PC-3 (cell line): ENCODE data around the gene UBE3D. TPM values are rescaled to one million over a fixed set of nuclear protein-coding genes. Genes with fewer than 3 reads are reported as not detected.

ENCODE experiments used
- ATAC-seq: fragments of 200-7000 bp; cut with Tn5 transposase; 2 replicates; pipeline ENCODE4 v1.9.1; 2020; ENCODE audit warnings: mild to moderate bottlenecking, moderate library complexity
- BruUV-seq: library from RNA; stranded (reverse); fragments of 400-500 nt; replicated peaks from 2 replicates; lab custom pipeline; 2021; lab: Mats Ljungman, UMichigan
- CTCF ChIA-PET: fragments of 300-600 bp; sonication (Branson Sonifier 250); formaldehyde crosslinking; loops from one replicate; lab custom pipeline; 2022; ENCODE audit warnings: antibody characterized with exemption; lab: Charles Lee
- POLR2A ChIA-PET: fragments of 300-600 bp; sonication (Branson Sonifier 250); formaldehyde crosslinking; loops from one replicate; lab custom pipeline; 2022; ENCODE audit warnings: antibody characterized with exemption; ENCODE audit not compliant: unreplicated experiment; lab: Charles Lee
- DNase-seq: peaks from one replicate; pipeline ENCODE4 v3.0.0-alpha.2; 2015
- H2AFZ ChIP-seq: fragments of 300-600 bp; sonication (generic); 2 replicates; pipeline ENCODE4 v1.6.0; 2016; ENCODE audit warnings: antibody characterized with exemption, low read length
- H3F3A ChIP-seq: fragments of 300-600 bp; sonication (generic); one replicate; pipeline ENCODE4 v1.6.0; 2017; ENCODE audit warnings: antibody characterized with exemption, low read length, control low read depth, mild to moderate bottlenecking; ENCODE audit not compliant: unreplicated experiment
- H3K27ac ChIP-seq: fragments of 300-600 bp; sonication (generic); 2 replicates; pipeline ENCODE4 v1.5.1; 2016; ENCODE audit warnings: mild to moderate bottlenecking, low read length
- H3K27me3 ChIP-seq: fragments of 300-600 bp; sonication (generic); 2 replicates; pipeline ENCODE4 v1.6.1; 2016; ENCODE audit warnings: low read length, mixed read lengths
- H3K36me3 ChIP-seq: fragments of 300-600 bp; sonication (generic); 2 replicates; pipeline ENCODE4 v1.6.1; 2016; ENCODE audit warnings: low read depth, mixed run types, low read length, mixed read lengths
- H3K4me1 ChIP-seq: fragments of 300-600 bp; sonication (generic); 2 replicates; pipeline ENCODE4 v1.5.1; 2016; ENCODE audit warnings: low read length; ENCODE audit not compliant: insufficient read depth
- H3K4me2 ChIP-seq: fragments of 300-600 bp; sonication (generic); 2 replicates; pipeline ENCODE4 v1.6.0; 2016; ENCODE audit warnings: low read length
- H3K4me3 ChIP-seq: fragments of 300-600 bp; sonication (generic); 2 replicates; pipeline ENCODE4 v1.5.1; 2016; ENCODE audit warnings: mild to moderate bottlenecking, low read length, mixed read lengths
- H3K79me2 ChIP-seq: fragments of 300-600 bp; sonication (generic); 2 replicates; pipeline ENCODE4 v1.6.1; 2017; ENCODE audit warnings: low read length, mixed read lengths
- H3K9ac ChIP-seq: fragments of 300-600 bp; sonication (generic); 2 replicates; pipeline ENCODE4 v1.6.0; 2016; ENCODE audit warnings: mild to moderate bottlenecking, low read length
- H3K9me2 ChIP-seq: fragments of 300-600 bp; sonication (generic); replicated peaks from 2 replicates; pipeline ENCODE4 v1.6.1; 2016; ENCODE audit warnings: mixed run types, low read length, mixed read lengths
- H3K9me3 ChIP-seq: fragments of 300-600 bp; sonication (generic); 2 replicates; pipeline ENCODE4 v1.6.1; 2016; ENCODE audit warnings: low read length, mixed read lengths
- H4K20me1 ChIP-seq: fragments of 300-600 bp; sonication (generic); 2 replicates; pipeline ENCODE4 v1.6.1; 2016; ENCODE audit warnings: low read length, mixed read lengths
- EZH2 ChIP-seq: fragments of 300-600 bp; sonication (generic); IDR thresholded peaks from one replicate; pipeline ENCODE4 v1.6.1; 2017; ENCODE audit warnings: antibody characterized with exemption, mild to moderate bottlenecking, low read length; ENCODE audit not compliant: unreplicated experiment
- EZH2phosphoT487 ChIP-seq: fragments of 300-600 bp; sonication (generic); IDR thresholded peaks from 2 replicates; pipeline ENCODE4 v1.6.1; 2018; ENCODE audit warnings: mild to moderate bottlenecking, antibody characterized with exemption, low read length, borderline replicate concordance
- intact Hi-C: fragments of 100-400 bp; cut with micrococcal nuclease; formaldehyde crosslinking; loops from 2 replicates; pipeline ENCODE4 v1.9.0; 2023
- total RNA-seq: library from RNA; depleted of rRNA; stranded (reverse); fragments of >200 nt; gene quantifications from 2 replicates; pipeline ENCODE4 v1.2.3, GENCODE V29; 2014
- TF ChIP-seq, protein P1 (sequence below): fragments of 300-600 bp; sonication (generic); conservative IDR thresholded peaks from 2 replicates; pipeline ENCODE4 v1.5.1; 2017; ENCODE audit warnings: antibody characterized with exemption, low read depth, mild to moderate bottlenecking, low read length

The UBE3D gene
- total RNA-seq, 1 experiment from 2014 or later = 5.0 TPM

DNA sequence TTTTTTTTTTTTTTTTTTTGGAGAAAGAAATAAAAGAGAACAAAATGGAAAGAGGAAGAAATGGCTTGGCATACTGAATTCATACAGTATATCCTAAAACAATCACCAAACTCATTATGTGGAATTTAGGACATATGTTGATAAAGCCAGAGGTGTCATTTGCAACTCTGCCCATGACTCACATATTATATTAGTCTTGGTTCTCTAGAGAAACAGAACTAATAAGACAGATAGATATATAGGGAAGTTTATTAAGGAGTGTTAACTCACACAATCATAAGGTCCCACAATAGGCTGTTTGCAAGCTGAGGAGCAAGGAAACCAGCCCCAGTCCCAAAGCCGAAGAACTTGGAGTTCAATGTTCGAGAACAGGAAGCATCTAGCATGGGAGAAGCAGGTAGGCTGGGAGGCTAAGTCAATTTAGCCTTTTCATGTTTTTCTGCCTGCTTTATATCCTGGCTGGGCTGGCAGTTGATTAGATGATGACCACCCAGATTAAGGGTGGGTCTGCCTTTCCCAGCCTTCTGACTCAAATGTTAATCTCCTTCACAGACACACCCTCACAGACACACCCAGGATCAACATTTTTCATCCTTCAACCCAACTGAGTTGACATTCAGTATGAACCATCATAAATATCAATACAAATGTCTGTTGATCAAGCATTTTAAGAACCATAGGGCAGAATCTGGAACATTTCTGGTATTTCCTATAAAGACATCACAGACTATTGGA lies 102.3 kb downstream of the UBE3D start:
- Histone ChIP-seq H3K4me3 (no peak overlapping the region), H2AFZ (no peak overlapping the region), H3K4me1 (peaks cover 10% of the 10 kb centered on the region), H3K9me3 (no peaks in the 10 kb centered on the region), H3F3A (no peaks in the 10 kb centered on the region), H3K36me3 (no peaks in the 10 kb centered on the region), H3K9ac (no peak overlapping the region), H4K20me1 (no peaks in the 10 kb centered on the region), H3K4me2 (no peak overlapping the region), H3K9me2 (no peaks in the 10 kb centered on the region), H3K27me3 (no peaks in the 10 kb centered on the region), H3K27ac (no peak overlapping the region), H3K79me2 (no peaks in the 10 kb centered on the region)
- CTCF ChIA-PET = no interaction called here
- TF ChIP-seq EZH2phosphoT487 (no peak), EZH2 (no peak)
- TF ChIP-seq, protein P1, sequence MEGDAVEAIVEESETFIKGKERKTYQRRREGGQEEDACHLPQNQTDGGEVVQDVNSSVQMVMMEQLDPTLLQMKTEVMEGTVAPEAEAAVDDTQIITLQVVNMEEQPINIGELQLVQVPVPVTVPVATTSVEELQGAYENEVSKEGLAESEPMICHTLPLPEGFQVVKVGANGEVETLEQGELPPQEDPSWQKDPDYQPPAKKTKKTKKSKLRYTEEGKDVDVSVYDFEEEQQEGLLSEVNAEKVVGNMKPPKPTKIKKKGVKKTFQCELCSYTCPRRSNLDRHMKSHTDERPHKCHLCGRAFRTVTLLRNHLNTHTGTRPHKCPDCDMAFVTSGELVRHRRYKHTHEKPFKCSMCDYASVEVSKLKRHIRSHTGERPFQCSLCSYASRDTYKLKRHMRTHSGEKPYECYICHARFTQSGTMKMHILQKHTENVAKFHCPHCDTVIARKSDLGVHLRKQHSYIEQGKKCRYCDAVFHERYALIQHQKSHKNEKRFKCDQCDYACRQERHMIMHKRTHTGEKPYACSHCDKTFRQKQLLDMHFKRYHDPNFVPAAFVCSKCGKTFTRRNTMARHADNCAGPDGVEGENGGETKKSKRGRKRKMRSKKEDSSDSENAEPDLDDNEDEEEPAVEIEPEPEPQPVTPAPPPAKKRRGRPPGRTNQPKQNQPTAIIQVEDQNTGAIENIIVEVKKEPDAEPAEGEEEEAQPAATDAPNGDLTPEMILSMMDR = no peak
- intact Hi-C loops = no loop called here
- DNase-seq (peak; percentile 41), ATAC-seq (no peak)
- POLR2A ChIA-PET = no interaction called here
- no TSS peak for BruUV-seq

DNA sequence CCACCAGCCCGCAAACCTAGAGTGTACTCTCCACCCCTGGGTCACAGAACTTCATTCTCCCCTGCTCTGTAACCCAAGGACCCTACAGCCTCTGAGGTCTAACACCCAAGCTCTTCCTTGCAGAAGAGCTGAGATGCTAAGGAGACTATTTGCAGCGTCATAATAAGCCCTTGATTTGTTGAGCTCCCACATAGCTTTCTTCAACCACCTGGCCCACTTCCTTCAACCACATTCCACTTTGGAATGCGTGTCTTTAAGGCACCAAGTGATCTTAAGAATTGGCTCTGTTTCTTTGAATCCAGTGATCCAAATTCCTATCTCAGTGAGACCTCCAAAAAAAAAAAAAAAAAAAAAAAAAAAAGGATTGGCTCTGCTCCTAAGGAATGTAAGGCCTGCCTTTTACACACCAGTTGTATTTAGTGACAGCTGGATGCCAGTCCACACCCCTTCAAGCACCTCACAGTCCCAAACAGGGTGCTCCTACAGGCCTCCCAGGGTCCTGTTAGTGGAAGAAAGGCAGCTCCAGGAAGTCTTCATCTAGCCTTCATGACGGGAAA lies 106.2 kb downstream of the UBE3D start:
- Histone ChIP-seq H3K9me3 (no peaks in the 10 kb centered on the region), H3K27ac (no peak overlapping the region), H2AFZ (no peak overlapping the region), H3K36me3 (no peaks in the 10 kb centered on the region), H3K27me3 (no peaks in the 10 kb centered on the region), H3K9ac (no peak overlapping the region), H3K79me2 (no peaks in the 10 kb centered on the region), H3K4me1 (peaks cover 32% of the 10 kb centered on the region), H3K9me2 (no peaks in the 10 kb centered on the region), H3F3A (no peaks in the 10 kb centered on the region), H4K20me1 (no peaks in the 10 kb centered on the region), H3K4me2 (no peak overlapping the region), H3K4me3 (no peak overlapping the region)
- ATAC-seq (no peak), DNase-seq (no peak)
- TF ChIP-seq EZH2 (no peak), EZH2phosphoT487 (no peak)
- TF ChIP-seq, protein P1 = no peak
- POLR2A ChIA-PET = no interaction called here
- intact Hi-C loops = no loop called here
- CTCF ChIA-PET = no interaction called here
- no TSS peak for BruUV-seq

DNA sequence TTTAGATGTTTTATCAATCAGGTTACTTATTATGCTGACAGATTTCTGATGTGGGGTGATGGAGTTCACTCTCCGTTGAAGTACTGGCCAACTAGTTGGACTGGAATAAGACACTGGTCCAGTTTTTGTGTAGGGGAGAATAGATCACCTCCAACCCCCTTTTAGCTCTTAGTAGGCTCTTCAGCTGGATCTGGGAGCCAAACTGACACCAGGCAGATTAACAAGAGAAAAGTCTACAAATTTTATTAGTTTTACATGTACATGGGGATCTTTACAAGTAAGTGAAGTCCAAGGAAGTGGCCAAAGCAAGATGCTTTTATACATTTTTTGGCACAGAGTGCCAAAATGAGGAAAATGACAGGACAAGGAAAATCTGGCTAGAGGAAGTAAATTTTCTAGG lies 107.1 kb downstream of the UBE3D start:
- H3K9ac ChIP-seq = no peak overlapping the region
- DNase-seq (no peak), ATAC-seq (no peak)
- no peak overlapping the region for H3K27ac ChIP-seq
- no peaks in the 10 kb centered on the region for H3K9me2 ChIP-seq
- no peaks in the 10 kb centered on the region for H3F3A ChIP-seq
- no peaks in the 10 kb centered on the region for H3K36me3 ChIP-seq
- ChIA-PET POLR2A (no interaction called here), CTCF (no interaction called here)
- H3K4me1 ChIP-seq = peaks cover 27% of the 10 kb centered on the region
- no peaks in the 10 kb centered on the region for H3K79me2 ChIP-seq
- H3K4me2 ChIP-seq = no peak overlapping the region
- TF ChIP-seq EZH2 = no peak
- TF ChIP-seq, protein P1 = no peak
- no peak for TF ChIP-seq EZH2phosphoT487
- BruUV-seq = no TSS peak
- no peaks in the 10 kb centered on the region for H3K27me3 ChIP-seq
- intact Hi-C loops = no loop called here
- no peak overlapping the region for H3K4me3 ChIP-seq
- no peak overlapping the region for H2AFZ ChIP-seq
- no peaks in the 10 kb centered on the region for H3K9me3 ChIP-seq
- no peaks in the 10 kb centered on the region for H4K20me1 ChIP-seq
